WI38 (cell line): ENCODE results near the gene IL4R.
A peak's percentile ranks its signal among the peaks of the same experiment; 100 is the strongest.

Experiments used
- H3K4me3 ChIP-seq: 2 replicates; pipeline ENCODE4 v1.5.1; 2011; ENCODE audit warnings: low read depth, mild to moderate bottlenecking, control low read depth, low read length
- CTCF ChIP-seq: IDR thresholded peaks from 2 replicates; pipeline ENCODE4 v1.5.1; 2012; ENCODE audit warnings: low read depth, mild to moderate bottlenecking, control low read depth, low read length

The IL4R gene

GRCh38 chr16:27350006-27350405 lies 36.2 kb downstream of the IL4R start:
- no peak overlapping the region for H3K4me3 ChIP-seq
- TF ChIP-seq CTCF = no peak

- H3K4me3 ChIP-seq = no peak overlapping the region
- no peak for TF ChIP-seq CTCF
These were observed 38.2 kb downstream of the IL4R start for GRCh38 chr16:27351989-27352388.

GRCh38 chr16:27353853-27354252 lies 40.1 kb downstream of the IL4R start:
- no peak overlapping the region for H3K4me3 ChIP-seq
- no peak for TF ChIP-seq CTCF

GRCh38 chr16:27355610-27356009 lies 41.8 kb downstream of the IL4R start:
- TF ChIP-seq CTCF = peak; percentile 38; the same call in 1 of the 2 replicates
- no peak overlapping the region for H3K4me3 ChIP-seq

- no peak for TF ChIP-seq CTCF
- H3K4me3 ChIP-seq = no peak overlapping the region
These were observed 43.0 kb downstream of the IL4R start for GRCh38 chr16:27356794-27357193.

- H3K4me3 ChIP-seq = no peak overlapping the region
- no peak for TF ChIP-seq CTCF
These were observed 45.3 kb downstream of the IL4R start for GRCh38 chr16:27359051-27359450.

- TF ChIP-seq CTCF = no peak
These were observed 45.8 kb downstream of the IL4R start for GRCh38 chr16:27359615-27360014.

More at GRCh38 chr16:27359615-27360014, 45.8 kb downstream of the IL4R start:
- no peak overlapping the region for H3K4me3 ChIP-seq
